ENCODE results near the gene NRCAM.
A peak's percentile ranks its signal among the peaks of the same experiment; 100 is the strongest.

NRCAM gene

DNA sequence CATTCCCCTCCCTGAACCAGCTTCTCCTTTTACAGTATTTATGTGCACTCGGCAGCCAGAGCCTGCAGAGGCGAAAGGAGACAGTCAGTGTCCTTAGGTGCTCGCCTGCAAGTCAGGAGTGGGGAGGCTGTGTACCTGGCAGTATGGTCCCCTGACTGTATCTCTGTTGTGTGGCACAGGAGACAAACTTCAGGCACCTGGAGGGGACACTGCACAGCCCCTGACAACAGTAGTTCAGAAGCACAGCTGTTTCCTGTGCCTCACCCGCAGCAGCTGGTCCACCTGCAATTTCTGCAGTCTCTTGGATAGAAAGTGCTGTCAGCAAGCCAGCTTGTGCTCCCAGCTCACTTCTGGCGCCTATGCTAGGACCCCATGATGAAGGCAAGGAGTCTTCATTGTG is 252.7 kb downstream of the NRCAM start:
- no peak overlapping the region for H3K4me2 ChIP-seq (ENCODE audit: low read length)
- no peak overlapping the region for H2BK15ac ChIP-seq (replicated peaks; ENCODE audit: low read depth)
- no peak overlapping the region for H2AK5ac ChIP-seq (ENCODE audit: low read length)
- H3K4ac ChIP-seq (ENCODE audit: low read depth, low read length) = no peak overlapping the region
- H3K36me3 ChIP-seq (ENCODE audit: control insufficient read depth, insufficient read depth, low read length) = no peaks in the 10 kb centered on the region
- peaks cover 8% of the 10 kb centered on the region for H3K4me1 ChIP-seq (ENCODE audit: control insufficient read depth, low read depth, low read length)
- no peaks in the 10 kb centered on the region for H3K27me3 ChIP-seq (ENCODE audit: insufficient read depth, low read length, poor library complexity)
- no peak overlapping the region for H3K4me3 ChIP-seq (ENCODE audit: low read length)
- peak overlapping the region; percentile 7 for H2BK5ac ChIP-seq (ENCODE audit: low read length)
- H3K79me2 ChIP-seq (ENCODE audit: control insufficient read depth, insufficient read depth, low read length) = no peaks in the 10 kb centered on the region
- H4K8ac ChIP-seq (ENCODE audit: low read depth, low read length) = no peak overlapping the region
- no peaks in the 10 kb centered on the region for H3K79me1 ChIP-seq (ENCODE audit: low read length)
- no peak for DNase-seq
- no peak overlapping the region for H2BK120ac ChIP-seq (ENCODE audit: low read depth, low read length)
- H3K18ac ChIP-seq (ENCODE audit: low read length) = no peak overlapping the region
- H3K56ac ChIP-seq (ENCODE audit: low read length) = peak overlapping the region; percentile 73
- peak overlapping the region; percentile 60 for H3K27ac ChIP-seq (ENCODE audit: low read depth, low read length)
- no CpG with 5 or more reads among the region's 5 CpGs for WGBS (ENCODE audit: extremely low coverage, insufficient coverage, low lambda C conversion rate)
- no peak overlapping the region for H4K5ac ChIP-seq (ENCODE audit: low read length)
- H3K9ac ChIP-seq (ENCODE audit: low read length) = peak overlapping the region; percentile 25
- peak overlapping the region; percentile 53 for H3K23ac ChIP-seq (ENCODE audit: low read length)

- H2AK5ac ChIP-seq (ENCODE audit: low read length) = no peak overlapping the region
- no CpG with 5 or more reads among the region's 4 CpGs for WGBS (ENCODE audit: extremely low coverage, insufficient coverage, low lambda C conversion rate)
- H3K79me2 ChIP-seq (ENCODE audit: control insufficient read depth, insufficient read depth, low read length) = no peaks in the 10 kb centered on the region
- no peaks in the 10 kb centered on the region for H3K79me1 ChIP-seq (ENCODE audit: low read length)
- H4K5ac ChIP-seq (ENCODE audit: low read length) = no peak overlapping the region
- no peak overlapping the region for H3K56ac ChIP-seq (ENCODE audit: low read length)
- no peaks in the 10 kb centered on the region for H3K27me3 ChIP-seq (ENCODE audit: insufficient read depth, low read length, poor library complexity)
- H3K4me2 ChIP-seq (ENCODE audit: low read length) = no peak overlapping the region
- peak overlapping the region; percentile 14 for H2BK5ac ChIP-seq (ENCODE audit: low read length)
- DNase-seq = peak; percentile 73
- H3K27ac ChIP-seq (ENCODE audit: low read depth, low read length) = peak overlapping the region; percentile 65
- no peak overlapping the region for H3K4me3 ChIP-seq (ENCODE audit: low read length)
- H3K9ac ChIP-seq (ENCODE audit: low read length) = no peak overlapping the region
- no peak overlapping the region for H2BK120ac ChIP-seq (ENCODE audit: low read depth, low read length)
- H3K4me1 ChIP-seq (ENCODE audit: control insufficient read depth, low read depth, low read length) = peaks cover 8% of the 10 kb centered on the region
- no peak overlapping the region for H3K4ac ChIP-seq (ENCODE audit: low read depth, low read length)
- no peak overlapping the region for H2BK15ac ChIP-seq (replicated peaks; ENCODE audit: low read depth)
- no peak overlapping the region for H3K23ac ChIP-seq (ENCODE audit: low read length)
- no peak overlapping the region for H4K8ac ChIP-seq (ENCODE audit: low read depth, low read length)
- H3K18ac ChIP-seq (ENCODE audit: low read length) = no peak overlapping the region
- H3K36me3 ChIP-seq (ENCODE audit: control insufficient read depth, insufficient read depth, low read length) = no peaks in the 10 kb centered on the region
Observed at GRCh38 chr7:108202743-108203142, 253.5 kb downstream of the NRCAM start.

GRCh38 chr7:108201766-108202165 is 254.5 kb downstream of the NRCAM start:
- no peaks in the 10 kb centered on the region for H3K27me3 ChIP-seq (ENCODE audit: insufficient read depth, low read length, poor library complexity)
- no peaks in the 10 kb centered on the region for H3K79me2 ChIP-seq (ENCODE audit: control insufficient read depth, insufficient read depth, low read length)
- no peak overlapping the region for H2BK5ac ChIP-seq (ENCODE audit: low read length)
- H4K8ac ChIP-seq (ENCODE audit: low read depth, low read length) = no peak overlapping the region
- H2BK15ac ChIP-seq (replicated peaks; ENCODE audit: low read depth) = no peak overlapping the region
- H3K27ac ChIP-seq (ENCODE audit: low read depth, low read length) = no peak overlapping the region
- H4K5ac ChIP-seq (ENCODE audit: low read length) = no peak overlapping the region
- DNase-seq = no peak
- H3K18ac ChIP-seq (ENCODE audit: low read length) = no peak overlapping the region
- no peak overlapping the region for H2BK120ac ChIP-seq (ENCODE audit: low read depth, low read length)
- no peak overlapping the region for H3K4me3 ChIP-seq (ENCODE audit: low read length)
- H3K9ac ChIP-seq (ENCODE audit: low read length) = no peak overlapping the region
- no peak overlapping the region for H3K56ac ChIP-seq (ENCODE audit: low read length)
- no peak overlapping the region for H3K4ac ChIP-seq (ENCODE audit: low read depth, low read length)
- no peak overlapping the region for H3K23ac ChIP-seq (ENCODE audit: low read length)
- no CpG with 5 or more reads among the region's 2 CpGs for WGBS (ENCODE audit: extremely low coverage, insufficient coverage, low lambda C conversion rate)
- H3K4me2 ChIP-seq (ENCODE audit: low read length) = no peak overlapping the region
- no peak overlapping the region for H2AK5ac ChIP-seq (ENCODE audit: low read length)
- H3K4me1 ChIP-seq (ENCODE audit: control insufficient read depth, low read depth, low read length) = peaks cover 8% of the 10 kb centered on the region
- no peaks in the 10 kb centered on the region for H3K79me1 ChIP-seq (ENCODE audit: low read length)
- H3K36me3 ChIP-seq (ENCODE audit: control insufficient read depth, insufficient read depth, low read length) = no peaks in the 10 kb centered on the region

DNA sequence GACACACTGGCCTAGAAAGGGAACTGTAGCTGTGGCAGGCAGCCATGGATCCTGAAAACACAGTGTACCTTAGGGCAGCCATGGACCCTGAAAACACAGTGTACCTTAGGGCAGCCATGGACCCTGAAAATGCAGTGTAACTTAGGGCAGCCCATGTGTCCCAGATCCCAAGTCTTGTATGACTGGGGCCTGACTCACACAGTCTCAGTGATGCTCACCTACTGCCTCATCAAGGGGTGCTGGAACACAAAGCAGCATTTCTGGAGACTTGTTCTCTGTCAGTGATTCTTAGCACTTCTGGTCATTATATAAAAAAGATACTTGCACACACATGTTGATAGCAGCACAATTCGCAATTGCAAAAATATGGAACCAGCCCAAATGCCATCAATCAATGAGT is 255.9 kb downstream of the NRCAM start:
- Histone ChIP-seq H2BK15ac (replicated peaks; ENCODE audit: low read depth) (no peak overlapping the region), H3K79me1 (ENCODE audit: low read length) (no peaks in the 10 kb centered on the region), H3K23ac (ENCODE audit: low read length) (no peak overlapping the region), H4K5ac (ENCODE audit: low read length) (no peak overlapping the region), H3K4ac (ENCODE audit: low read depth, low read length) (no peak overlapping the region), H3K27me3 (ENCODE audit: insufficient read depth, low read length, poor library complexity) (no peaks in the 10 kb centered on the region), H4K8ac (ENCODE audit: low read depth, low read length) (no peak overlapping the region), H3K27ac (ENCODE audit: low read depth, low read length) (no peak overlapping the region), H3K56ac (ENCODE audit: low read length) (no peak overlapping the region), H3K4me2 (ENCODE audit: low read length) (no peak overlapping the region), H3K9ac (ENCODE audit: low read length) (no peak overlapping the region), H3K18ac (ENCODE audit: low read length) (no peak overlapping the region), H2AK5ac (ENCODE audit: low read length) (no peak overlapping the region), H2BK120ac (ENCODE audit: low read depth, low read length) (no peak overlapping the region), H2BK5ac (ENCODE audit: low read length) (no peak overlapping the region), H3K4me3 (ENCODE audit: low read length) (no peak overlapping the region), H3K36me3 (ENCODE audit: control insufficient read depth, insufficient read depth, low read length) (no peaks in the 10 kb centered on the region), H3K79me2 (ENCODE audit: control insufficient read depth, insufficient read depth, low read length) (no peaks in the 10 kb centered on the region), H3K4me1 (ENCODE audit: control insufficient read depth, low read depth, low read length) (peaks cover 8% of the 10 kb centered on the region)
- WGBS (ENCODE audit: extremely low coverage, insufficient coverage, low lambda C conversion rate) = no CpG with 5 or more reads among the region's 1 CpG
- DNase-seq = no peak

GRCh38 chr7:108197371-108198091 is 258.7 kb downstream of the NRCAM start:
- Histone ChIP-seq H4K5ac (ENCODE audit: low read length) (no peak overlapping the region), H3K23ac (ENCODE audit: low read length) (no peak overlapping the region), H3K27me3 (ENCODE audit: insufficient read depth, low read length, poor library complexity) (no peaks in the 10 kb centered on the region), H3K4ac (ENCODE audit: low read depth, low read length) (no peak overlapping the region), H3K4me1 (ENCODE audit: control insufficient read depth, low read depth, low read length) (peaks cover under 1% of the 10 kb centered on the region), H3K79me2 (ENCODE audit: control insufficient read depth, insufficient read depth, low read length) (no peaks in the 10 kb centered on the region), H3K18ac (ENCODE audit: low read length) (no peak overlapping the region), H3K9ac (ENCODE audit: low read length) (no peak overlapping the region), H4K8ac (ENCODE audit: low read depth, low read length) (no peak overlapping the region), H2BK120ac (ENCODE audit: low read depth, low read length) (no peak overlapping the region), H3K4me2 (ENCODE audit: low read length) (no peak overlapping the region), H2BK15ac (replicated peaks; ENCODE audit: low read depth) (no peak overlapping the region), H3K56ac (ENCODE audit: low read length) (no peak overlapping the region), H3K79me1 (ENCODE audit: low read length) (no peaks in the 10 kb centered on the region), H3K4me3 (ENCODE audit: low read length) (no peak overlapping the region), H3K36me3 (ENCODE audit: control insufficient read depth, insufficient read depth, low read length) (no peaks in the 10 kb centered on the region), H3K27ac (ENCODE audit: low read depth, low read length) (no peak overlapping the region), H2AK5ac (ENCODE audit: low read length) (no peak overlapping the region), H2BK5ac (ENCODE audit: low read length) (no peak overlapping the region)
- DNase-seq = no peak
- WGBS (ENCODE audit: extremely low coverage, insufficient coverage, low lambda C conversion rate) = no CpG with 5 or more reads among the region's 3 CpGs

DNA sequence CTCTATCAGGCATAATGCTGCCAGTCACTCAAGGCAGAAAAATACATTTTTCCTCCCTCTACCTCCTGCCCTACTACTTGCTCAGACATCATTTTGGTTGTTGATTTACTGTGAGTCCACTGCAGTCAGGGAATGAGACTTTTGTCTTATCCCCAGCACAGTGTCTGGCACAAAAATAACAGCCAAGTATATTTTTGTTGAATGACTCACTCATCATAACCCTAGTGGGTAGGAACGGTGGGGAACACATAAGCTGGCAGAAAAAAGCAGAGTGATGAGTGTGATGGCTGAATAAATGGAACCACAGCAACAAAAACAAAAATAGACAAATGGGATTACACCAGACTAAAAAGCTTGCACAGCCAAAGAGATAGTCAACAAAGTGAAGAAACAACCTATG is 260.2 kb downstream of the NRCAM start:
- H2BK5ac ChIP-seq (ENCODE audit: low read length) = no peak overlapping the region
- no peak overlapping the region for H3K4me3 ChIP-seq (ENCODE audit: low read length)
- no peak overlapping the region for H3K56ac ChIP-seq (ENCODE audit: low read length)
- H3K4me1 ChIP-seq (ENCODE audit: control insufficient read depth, low read depth, low read length) = no peaks in the 10 kb centered on the region
- no peaks in the 10 kb centered on the region for H3K36me3 ChIP-seq (ENCODE audit: control insufficient read depth, insufficient read depth, low read length)
- H2BK15ac ChIP-seq (replicated peaks; ENCODE audit: low read depth) = no peak overlapping the region
- no peaks in the 10 kb centered on the region for H3K79me1 ChIP-seq (ENCODE audit: low read length)
- H3K9ac ChIP-seq (ENCODE audit: low read length) = no peak overlapping the region
- H2AK5ac ChIP-seq (ENCODE audit: low read length) = no peak overlapping the region
- DNase-seq = no peak
- H4K8ac ChIP-seq (ENCODE audit: low read depth, low read length) = no peak overlapping the region
- H3K4ac ChIP-seq (ENCODE audit: low read depth, low read length) = no peak overlapping the region
- no peak overlapping the region for H3K27ac ChIP-seq (ENCODE audit: low read depth, low read length)
- no peak overlapping the region for H3K18ac ChIP-seq (ENCODE audit: low read length)
- H3K4me2 ChIP-seq (ENCODE audit: low read length) = no peak overlapping the region
- H3K27me3 ChIP-seq (ENCODE audit: insufficient read depth, low read length, poor library complexity) = no peaks in the 10 kb centered on the region
- H2BK120ac ChIP-seq (ENCODE audit: low read depth, low read length) = no peak overlapping the region
- no CpG with 5 or more reads among the region's 1 CpG for WGBS (ENCODE audit: extremely low coverage, insufficient coverage, low lambda C conversion rate)
- no peak overlapping the region for H3K23ac ChIP-seq (ENCODE audit: low read length)
- H3K79me2 ChIP-seq (ENCODE audit: control insufficient read depth, insufficient read depth, low read length) = no peaks in the 10 kb centered on the region
- no peak overlapping the region for H4K5ac ChIP-seq (ENCODE audit: low read length)
